Occipital lobe (tissue), 2 donors: ENCODE data around the gene NPAS3. TPM values are rescaled to one million over a fixed set of nuclear protein-coding genes. Genes with fewer than 3 reads are reported as not detected.

ENCODE experiments used
- DNase-seq: peaks from one replicate; lab custom pipeline; 2025; lab: John Stamatoyannopoulos, UW
- total RNA-seq: library from RNA; depleted of rRNA; stranded (reverse); fragments of >200 nt; gene quantifications from one replicate; pipeline ENCODE4 v1.2.3, GENCODE V29; 2014

Gene NPAS3
- total RNA-seq, 1 donor from 2014 or later, result 44.6 TPM

DNA sequence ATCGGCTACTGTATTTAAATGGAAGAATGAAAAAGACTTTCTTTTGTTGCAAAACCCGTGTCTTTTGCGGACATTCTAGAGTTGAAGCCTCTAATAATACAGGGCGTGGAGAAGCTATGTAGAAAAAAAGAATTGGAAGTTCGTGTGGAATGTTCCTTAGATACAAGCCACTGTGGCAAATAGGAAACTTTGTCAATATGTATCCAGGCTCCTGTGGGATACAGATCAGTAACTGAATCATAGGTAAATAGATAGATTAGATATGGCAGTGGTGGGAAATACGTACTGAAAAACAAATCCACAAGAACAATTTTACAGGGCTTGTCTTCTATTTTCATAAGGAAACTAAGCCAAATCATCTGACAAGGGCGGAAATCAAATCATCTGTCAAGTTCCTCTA, 766.8 kb downstream of the NPAS3 start:
- no peak for DNase-seq

DNA sequence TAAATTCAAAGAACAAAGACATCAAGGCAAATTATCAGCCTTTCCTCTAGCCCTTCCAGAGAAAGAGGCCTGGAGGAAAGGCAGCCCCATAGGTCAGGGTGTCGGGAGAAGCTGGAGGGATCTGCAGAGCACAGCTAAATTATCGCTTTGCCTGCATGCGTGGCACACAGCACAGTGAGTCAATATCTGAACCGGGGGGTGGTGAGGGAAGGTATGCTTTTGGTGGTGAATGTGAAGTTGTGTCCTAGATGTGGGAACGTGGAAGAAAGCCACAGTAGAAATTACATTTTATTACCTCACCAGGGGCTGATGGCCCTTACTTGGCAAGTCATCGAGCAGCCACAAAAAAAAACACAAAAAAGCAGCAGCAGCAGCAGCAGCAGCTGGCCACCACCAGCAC, 769.0 kb downstream of the NPAS3 start:
- no peak for DNase-seq

DNA sequence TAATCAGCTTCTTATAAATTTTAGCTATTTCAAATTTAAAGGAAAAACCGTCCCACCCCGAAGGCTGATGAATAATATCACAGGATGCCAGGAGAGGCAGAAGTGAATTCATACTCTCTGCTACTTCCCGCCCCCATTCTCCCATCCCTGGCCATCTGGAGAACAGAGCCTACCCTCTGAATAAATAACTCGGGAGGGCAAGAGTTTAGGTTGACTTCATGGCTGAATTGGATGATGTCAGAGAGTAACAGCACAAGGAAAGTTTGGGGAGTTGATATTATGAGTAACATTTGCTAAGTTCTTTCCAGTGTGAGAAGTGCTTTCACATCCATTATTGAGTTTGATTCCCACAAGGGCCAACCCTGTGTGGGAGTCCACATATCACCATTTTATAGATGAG, 770.6 kb downstream of the NPAS3 start:
- no peak for DNase-seq

DNA sequence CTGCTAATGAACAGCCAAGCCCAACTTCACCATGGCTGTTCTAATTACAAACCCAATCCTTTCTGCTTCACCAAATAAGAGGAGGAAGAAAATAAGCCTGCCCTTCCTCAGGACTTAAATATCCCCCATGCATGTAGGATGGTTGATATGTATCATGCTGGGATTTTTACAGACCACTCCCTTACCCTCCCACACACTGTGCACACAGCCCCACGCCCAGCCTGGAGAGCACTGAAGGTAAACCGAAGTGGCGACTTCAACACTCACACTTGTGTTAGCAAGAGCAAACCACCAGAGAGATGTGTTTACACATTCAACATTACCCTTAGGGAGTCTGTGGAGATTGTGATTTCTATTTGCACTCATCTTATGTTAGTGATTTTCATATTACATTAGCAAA, 771.0 kb downstream of the NPAS3 start:
- DNase-seq, result no peak

DNA sequence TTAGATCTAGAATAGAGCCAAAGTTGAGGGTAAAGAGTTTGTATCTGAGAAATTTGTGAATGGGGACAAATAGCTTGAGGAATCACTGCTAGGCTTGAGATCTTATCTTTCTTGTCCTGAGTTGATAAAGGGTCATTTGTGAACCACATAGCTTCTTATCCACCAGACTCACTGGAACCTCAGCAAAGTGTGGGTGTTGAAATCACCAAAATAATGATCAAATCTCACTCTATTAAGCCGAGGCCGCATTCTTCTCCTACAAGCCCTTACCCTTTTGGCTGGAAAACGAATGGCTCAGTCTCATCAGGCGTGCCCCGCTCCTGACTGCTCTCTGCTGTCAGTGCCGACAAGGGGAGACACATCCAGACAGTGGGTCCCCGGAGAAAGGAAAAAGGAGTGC, 771.6 kb downstream of the NPAS3 start:
- DNase-seq, result no peak

DNA sequence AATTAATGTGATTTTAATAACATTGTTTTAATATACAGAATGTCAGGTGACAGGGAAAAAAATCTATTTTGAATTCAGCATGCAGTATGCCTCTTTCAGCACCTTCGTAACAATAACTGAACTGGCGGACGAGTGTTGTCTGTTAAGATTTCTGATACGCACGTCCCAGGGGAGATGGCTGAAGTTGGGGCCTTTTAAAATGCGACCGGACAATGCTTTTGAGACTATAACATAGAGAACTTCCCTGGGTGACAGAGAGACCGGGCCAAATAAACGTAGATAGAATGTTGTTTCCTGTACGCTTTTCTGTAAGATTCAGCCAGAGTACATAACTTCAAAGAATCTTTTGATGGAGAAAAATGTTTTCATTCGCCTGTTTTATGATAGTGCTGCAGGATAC, 772.5 kb downstream of the NPAS3 start:
- DNase-seq, result no peak

DNA sequence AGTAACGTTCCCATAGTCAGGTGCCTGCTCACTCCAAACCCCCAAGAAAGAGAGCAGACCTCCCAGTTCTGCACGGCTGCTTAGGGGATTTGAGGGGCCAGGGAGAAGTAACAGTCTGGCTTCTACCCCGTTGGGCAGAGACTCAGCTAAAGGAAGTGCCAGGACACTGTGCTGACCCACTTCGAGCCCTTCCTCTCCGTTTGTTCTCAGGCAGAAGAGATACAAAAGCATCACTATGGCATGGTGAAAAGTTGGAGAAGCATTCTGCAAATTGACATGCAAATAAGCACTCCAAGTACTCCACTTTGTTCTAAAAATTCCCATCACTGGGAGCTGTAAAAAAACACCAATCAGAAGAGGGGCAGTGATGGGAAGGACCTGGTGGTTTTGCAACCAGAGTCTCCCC, 773.1 kb downstream of the NPAS3 start:
- peak; percentile 29 for DNase-seq

GRCh38 chr14:33714527-33715226, 776.0 kb downstream of the NPAS3 start:
- DNase-seq, result no peak

- no peak for DNase-seq
Observed at GRCh38 chr14:33715227-33715528, 776.5 kb downstream of the NPAS3 start.

- DNase-seq, result no peak
Observed at GRCh38 chr14:33716921-33717320, 778.2 kb downstream of the NPAS3 start.

- no peak for DNase-seq
Observed at GRCh38 chr14:33717866-33718265, 779.2 kb downstream of the NPAS3 start.

GRCh38 chr14:33720284-33720787, 781.7 kb downstream of the NPAS3 start:
- DNase-seq, result no peak

GRCh38 chr14:33726685-33727084, 788.0 kb downstream of the NPAS3 start:
- no peak for DNase-seq

GRCh38 chr14:33727606-33728005, 788.9 kb downstream of the NPAS3 start:
- DNase-seq, result no peak

GRCh38 chr14:33728010-33728498, 789.4 kb downstream of the NPAS3 start:
- no peak for DNase-seq

- no peak for DNase-seq
Observed at GRCh38 chr14:33730156-33730555, 791.5 kb downstream of the NPAS3 start.

- DNase-seq, result no peak
Observed at GRCh38 chr14:33732175-33732574, 793.5 kb downstream of the NPAS3 start.

DNA sequence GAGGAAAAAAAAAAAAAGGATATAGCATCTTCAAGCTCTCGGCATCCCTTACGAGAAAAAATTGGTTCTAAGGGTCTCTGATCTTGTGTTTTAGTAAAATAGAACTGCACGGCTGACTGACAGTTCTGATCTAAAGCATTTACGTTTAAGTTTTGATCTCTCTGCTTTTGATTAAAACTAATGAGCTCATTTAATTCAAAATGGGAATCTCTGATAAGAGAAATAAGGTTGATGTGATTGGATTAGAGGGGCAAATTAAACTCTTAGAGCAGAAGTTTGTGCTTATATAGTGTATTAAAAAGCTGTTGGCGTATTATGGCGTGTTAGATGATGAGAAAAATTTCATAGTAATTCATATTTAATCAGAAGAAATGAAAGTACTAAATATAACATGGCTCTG, 794.6 kb downstream of the NPAS3 start:
- DNase-seq, result no peak

GRCh38 chr14:33733721-33734120, 795.0 kb downstream of the NPAS3 start:
- DNase-seq, result no peak

- DNase-seq, result no peak
Observed at GRCh38 chr14:33734387-33734786, 795.7 kb downstream of the NPAS3 start.

- no peak for DNase-seq
Observed at GRCh38 chr14:33736299-33736825, 797.7 kb downstream of the NPAS3 start.

- no peak for DNase-seq
Observed at GRCh38 chr14:33736979-33737378, 798.3 kb downstream of the NPAS3 start.

DNA sequence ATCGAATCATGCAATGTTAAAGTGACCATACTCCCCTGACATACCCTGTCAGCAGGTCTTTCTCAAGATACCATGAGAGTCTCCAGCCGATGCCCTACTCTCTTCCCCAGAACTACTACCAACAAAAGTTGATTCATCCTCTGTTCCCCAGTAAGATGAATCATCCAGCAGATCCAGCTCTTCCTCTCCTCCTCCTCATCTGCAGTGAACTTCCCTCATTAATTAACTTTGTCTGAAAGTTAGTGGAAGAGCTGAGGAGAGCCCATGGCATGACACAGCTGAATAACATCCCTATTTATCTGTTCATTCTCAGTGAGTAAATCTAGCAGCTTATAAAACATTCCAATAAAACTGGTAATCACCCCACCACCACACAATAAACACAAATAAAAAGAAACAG, 798.8 kb downstream of the NPAS3 start:
- no peak for DNase-seq

GRCh38 chr14:33738029-33738428, 799.4 kb downstream of the NPAS3 start:
- DNase-seq, result no peak
